Parathyroid adenoma (tissue), 2 donors: ENCODE data around the gene NEK10.

ENCODE experiments used
- H2AFZ ChIP-seq: fragments of 300-600 bp; sonication (generic); one replicate; pipeline ENCODE4 v1.7.0; 2017; ENCODE audit warnings: antibody characterized with exemption, mild to moderate bottlenecking
- H3K27ac ChIP-seq: fragments of 300-600 bp; sonication (generic); one replicate; pipeline ENCODE4 v1.7.0; 2017
- H3K27me3 ChIP-seq: fragments of 300-600 bp; sonication (generic); one replicate; pipeline ENCODE4 v1.7.0; 2017; ENCODE audit warnings: low read length; ENCODE audit not compliant: control insufficient read depth, insufficient read depth
- H3K36me3 ChIP-seq: fragments of 300-600 bp; sonication (generic); one replicate; pipeline ENCODE4 v1.7.0; 2017; ENCODE audit warnings: low read length; ENCODE audit not compliant: control insufficient read depth, insufficient read depth
- H3K4me1 ChIP-seq: fragments of 300-600 bp; sonication (generic); one replicate; pipeline ENCODE4 v1.7.0; 2017; ENCODE audit warnings: control low read depth
- H3K4me2 ChIP-seq: fragments of 300-600 bp; sonication (generic); one replicate; pipeline ENCODE4 v1.7.0; 2017; ENCODE audit warnings: low read length
- H3K4me3 ChIP-seq: fragments of 300-600 bp; sonication (generic); one replicate; pipeline ENCODE4 v1.7.0; 2017; ENCODE audit warnings: low read depth, low read length
- H3K79me2 ChIP-seq: fragments of 300-600 bp; sonication (generic); one replicate; pipeline ENCODE4 v1.7.0; 2017; ENCODE audit warnings: control low read depth
- H3K9ac ChIP-seq: fragments of 300-600 bp; sonication (generic); one replicate; pipeline ENCODE4 v1.7.0; 2017; ENCODE audit warnings: mild to moderate bottlenecking
- H3K9me3 ChIP-seq: fragments of 300-600 bp; sonication (generic); one replicate; pipeline ENCODE4 v1.7.0; 2017; ENCODE audit warnings: low read length; ENCODE audit not compliant: control insufficient read depth
- TF ChIP-seq, protein P1 (sequence below): fragments of 300-600 bp; sonication (generic); IDR thresholded peaks from one replicate; pipeline ENCODE4 v1.7.0; 2017; ENCODE audit warnings: antibody characterized with exemption, mild to moderate bottlenecking
- donor health status: primary hyperparathyroidism.

NEK10 gene

DNA sequence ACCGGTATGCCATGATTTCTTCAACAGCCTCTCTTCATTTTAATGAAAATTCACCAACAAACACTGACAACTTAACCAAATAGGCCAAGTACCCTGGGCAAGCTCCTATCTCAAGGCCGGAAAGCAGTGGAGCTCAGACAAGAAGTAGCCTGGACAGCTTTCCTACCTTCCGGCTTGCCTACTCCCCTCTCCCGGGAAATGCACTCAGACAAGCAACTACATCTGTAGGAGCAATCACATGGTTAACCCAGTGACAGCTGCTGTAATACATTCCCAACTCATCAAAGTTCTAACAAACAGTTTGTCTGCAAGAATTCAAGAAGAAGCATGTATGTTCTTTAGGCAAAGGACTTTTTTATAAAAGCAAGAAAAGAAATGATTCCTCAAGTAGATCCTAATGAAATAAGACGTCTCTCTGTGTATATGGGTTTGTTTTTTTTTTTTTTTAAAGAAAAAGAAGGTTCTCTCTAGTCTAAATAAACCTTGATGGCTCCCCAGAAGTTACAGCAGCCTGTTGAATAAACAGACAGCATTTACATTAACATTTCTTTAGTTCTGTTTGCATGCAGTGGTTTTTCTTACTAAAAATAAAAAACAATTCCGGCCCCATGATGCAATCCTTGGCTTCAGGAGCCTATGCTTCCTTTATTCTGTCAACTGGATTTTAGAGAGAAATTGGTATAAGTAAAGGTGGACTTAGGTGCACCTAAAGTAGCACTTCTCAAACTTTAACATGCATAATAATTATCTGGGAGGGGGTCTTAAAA, 278.7 kb downstream of the NEK10 start:
- H3K4me2 ChIP-seq = no peak overlapping the region
- H3K4me1 ChIP-seq = no peaks in the 10 kb centered on the region
- H2AFZ ChIP-seq = no peak overlapping the region
- TF ChIP-seq, protein P1, sequence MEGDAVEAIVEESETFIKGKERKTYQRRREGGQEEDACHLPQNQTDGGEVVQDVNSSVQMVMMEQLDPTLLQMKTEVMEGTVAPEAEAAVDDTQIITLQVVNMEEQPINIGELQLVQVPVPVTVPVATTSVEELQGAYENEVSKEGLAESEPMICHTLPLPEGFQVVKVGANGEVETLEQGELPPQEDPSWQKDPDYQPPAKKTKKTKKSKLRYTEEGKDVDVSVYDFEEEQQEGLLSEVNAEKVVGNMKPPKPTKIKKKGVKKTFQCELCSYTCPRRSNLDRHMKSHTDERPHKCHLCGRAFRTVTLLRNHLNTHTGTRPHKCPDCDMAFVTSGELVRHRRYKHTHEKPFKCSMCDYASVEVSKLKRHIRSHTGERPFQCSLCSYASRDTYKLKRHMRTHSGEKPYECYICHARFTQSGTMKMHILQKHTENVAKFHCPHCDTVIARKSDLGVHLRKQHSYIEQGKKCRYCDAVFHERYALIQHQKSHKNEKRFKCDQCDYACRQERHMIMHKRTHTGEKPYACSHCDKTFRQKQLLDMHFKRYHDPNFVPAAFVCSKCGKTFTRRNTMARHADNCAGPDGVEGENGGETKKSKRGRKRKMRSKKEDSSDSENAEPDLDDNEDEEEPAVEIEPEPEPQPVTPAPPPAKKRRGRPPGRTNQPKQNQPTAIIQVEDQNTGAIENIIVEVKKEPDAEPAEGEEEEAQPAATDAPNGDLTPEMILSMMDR = no peak
- no peaks in the 10 kb centered on the region for H3K36me3 ChIP-seq
- no peaks in the 10 kb centered on the region for H3K9me3 ChIP-seq
- no peaks in the 10 kb centered on the region for H3K79me2 ChIP-seq
- H3K27me3 ChIP-seq = no peaks in the 10 kb centered on the region
- no peak overlapping the region for H3K9ac ChIP-seq
- no peak overlapping the region for H3K4me3 ChIP-seq
- no peak overlapping the region for H3K27ac ChIP-seq

DNA sequence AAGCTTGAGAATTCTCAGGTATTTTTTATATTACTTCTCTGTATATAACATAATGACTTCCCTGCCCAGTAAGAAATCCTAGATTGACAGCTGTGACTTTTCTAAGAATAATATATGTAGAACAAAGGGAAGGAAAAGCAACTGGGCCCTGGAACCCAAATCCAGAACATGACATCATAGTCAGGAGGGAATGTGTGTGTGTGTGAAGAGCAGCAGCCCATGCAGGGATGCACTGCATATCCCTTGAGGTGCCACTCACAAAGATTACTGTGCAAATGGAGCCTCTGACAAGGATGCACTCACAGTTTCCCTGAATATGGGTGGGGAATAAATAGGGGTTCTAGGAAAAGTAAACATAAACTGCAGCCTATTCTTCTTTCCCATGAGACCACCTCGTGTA, 279.5 kb downstream of the NEK10 start:
- H3K9me3 ChIP-seq = no peaks in the 10 kb centered on the region
- no peak overlapping the region for H3K9ac ChIP-seq

DNA sequence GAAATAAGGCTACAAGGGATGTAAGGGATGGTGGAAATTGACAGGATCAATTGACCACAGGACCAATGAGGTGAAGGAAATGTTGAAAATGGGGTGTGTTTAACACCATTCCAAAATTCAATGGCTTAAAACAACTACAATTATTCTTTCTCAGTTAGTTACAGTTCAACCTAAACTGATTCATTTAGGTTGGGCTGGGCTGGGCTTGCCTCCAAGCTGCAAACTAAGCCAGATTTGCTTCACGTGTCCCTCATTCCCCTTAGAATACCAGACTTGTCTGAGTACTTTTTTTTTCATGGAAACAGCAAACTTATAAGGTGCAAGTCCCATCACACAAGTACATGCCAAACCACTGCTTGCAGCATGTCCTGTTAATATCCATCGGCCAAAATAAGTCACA, 280.1 kb downstream of the NEK10 start:
- H3K9ac ChIP-seq = no peak overlapping the region
- TF ChIP-seq, protein P1 = no peak
- no peak overlapping the region for H3K27ac ChIP-seq
- no peak overlapping the region for H2AFZ ChIP-seq
- H3K79me2 ChIP-seq = no peaks in the 10 kb centered on the region
- H3K4me1 ChIP-seq = no peaks in the 10 kb centered on the region
- no peaks in the 10 kb centered on the region for H3K9me3 ChIP-seq
- no peaks in the 10 kb centered on the region for H3K36me3 ChIP-seq
- no peaks in the 10 kb centered on the region for H3K27me3 ChIP-seq
- no peak overlapping the region for H3K4me2 ChIP-seq
- no peak overlapping the region for H3K4me3 ChIP-seq

More for the DNA sequence above, 279.5 kb downstream of the NEK10 start:
- H3K4me3 ChIP-seq = no peak overlapping the region
- no peak overlapping the region for H2AFZ ChIP-seq
- no peaks in the 10 kb centered on the region for H3K79me2 ChIP-seq
- TF ChIP-seq, protein P1 = no peak
- H3K36me3 ChIP-seq = no peaks in the 10 kb centered on the region
- H3K27ac ChIP-seq = no peak overlapping the region
- H3K4me1 ChIP-seq = no peaks in the 10 kb centered on the region
- no peaks in the 10 kb centered on the region for H3K27me3 ChIP-seq
- no peak overlapping the region for H3K4me2 ChIP-seq

DNA sequence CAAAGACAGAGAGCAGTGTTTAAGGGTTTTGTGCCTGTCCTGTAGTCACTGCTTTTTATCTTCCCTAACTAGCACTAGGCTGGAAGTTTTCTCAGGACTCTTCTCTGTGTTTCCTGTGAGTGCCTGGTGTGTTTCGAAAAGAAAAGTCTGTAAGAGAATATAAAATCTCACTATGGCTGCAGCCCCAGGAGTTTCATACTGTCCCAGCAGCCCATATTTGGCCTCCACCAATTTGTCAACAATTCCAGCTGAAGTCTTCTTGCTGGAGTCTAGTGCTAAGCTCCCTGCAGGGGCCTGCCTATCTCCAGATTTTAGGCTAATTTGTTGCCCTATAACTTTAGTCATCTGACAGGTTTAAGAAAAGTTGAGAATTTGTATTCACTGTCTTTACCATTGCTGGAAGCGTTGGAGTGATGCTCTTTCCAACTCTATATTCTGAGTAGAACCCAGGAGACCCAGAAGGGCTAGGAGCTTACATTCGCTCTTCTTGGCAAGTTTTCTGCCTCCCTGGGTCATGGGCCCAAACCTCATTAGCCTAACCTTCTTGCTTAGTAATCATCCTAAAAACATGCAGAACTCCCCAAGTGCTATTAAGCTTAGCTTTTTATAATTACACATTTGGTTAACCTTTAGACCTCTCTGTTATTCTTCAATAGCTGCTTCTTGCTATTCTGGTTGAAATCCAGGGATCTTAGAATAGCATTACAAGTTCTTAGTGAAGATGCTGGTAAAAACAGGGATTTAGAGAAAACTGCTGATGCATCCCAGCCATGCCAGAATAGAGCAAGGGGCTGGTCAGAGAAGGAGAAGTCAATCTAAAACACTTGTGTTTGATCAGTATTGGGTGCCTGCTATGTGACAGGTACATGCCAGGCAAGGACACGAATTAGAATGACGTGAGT, 283.1 kb downstream of the NEK10 start:
- TF ChIP-seq, protein P1 = no peak
- Histone ChIP-seq H2AFZ (no peak overlapping the region), H3K27me3 (no peaks in the 10 kb centered on the region), H3K4me3 (no peak overlapping the region), H3K79me2 (no peaks in the 10 kb centered on the region), H3K27ac (no peak overlapping the region), H3K4me1 (no peaks in the 10 kb centered on the region), H3K9ac (no peak overlapping the region), H3K4me2 (no peak overlapping the region), H3K9me3 (no peaks in the 10 kb centered on the region), H3K36me3 (no peaks in the 10 kb centered on the region)
